DOHH2 (cell line): ENCODE measurements around the gene KCNJ6.

ENCODE experiments used
- CTCF ChIP-seq: fragments of 200-600 bp; sonication (generic); IDR thresholded peaks from one replicate; pipeline ENCODE4 v1.5.1; 2014; ENCODE audit warnings: antibody characterized with exemption, mild to moderate bottlenecking, low read depth, low read length; ENCODE audit not compliant: poor library complexity, severe bottlenecking
- EZH2phosphoT487 ChIP-seq: fragments of 200-600 bp; sonication (generic); IDR thresholded peaks from 2 replicates; pipeline ENCODE4 v1.6.1; 2017; ENCODE audit warnings: borderline replicate concordance, mild to moderate bottlenecking, antibody characterized with exemption, low read length, moderate library complexity, mixed read lengths

DNA sequence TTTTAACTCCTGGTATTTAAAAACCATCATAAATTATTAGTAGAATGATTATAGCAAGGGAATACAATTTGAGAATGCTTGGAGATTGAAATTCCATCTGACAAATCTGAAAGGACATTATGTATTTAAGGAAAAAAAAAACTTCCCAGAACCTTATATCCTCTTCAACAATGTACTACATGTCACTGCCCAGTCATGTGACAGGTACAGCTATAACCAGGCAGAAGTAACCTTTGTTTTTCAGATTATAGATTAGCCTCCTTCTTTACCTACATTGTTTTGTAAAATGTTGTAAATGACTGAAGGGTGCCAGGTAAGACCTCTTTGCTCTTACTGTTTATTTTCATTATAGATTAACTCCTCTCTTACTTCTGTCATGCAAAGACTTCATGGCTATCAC lies 96.9 kb downstream of the KCNJ6 start:
- TF ChIP-seq CTCF, result no peak
- no peak for TF ChIP-seq EZH2phosphoT487
